WERI-Rb-1 (cell line): ENCODE measurements around the gene DBF4B.

ENCODE experiments used
- DNase-seq: peaks from one replicate; pipeline ENCODE4 v3.0.0-alpha.2; 2020
- H3K27ac ChIP-seq: fragments of 250-450 bp; sonication (Bioruptor Pico); 2 replicates; pipeline ENCODE4 v1.5.1; 2020; ENCODE audit warnings: mild to moderate bottlenecking, moderate library complexity
- H3K27me3 ChIP-seq: fragments of 250-450 bp; sonication (Bioruptor Pico); 2 replicates; pipeline ENCODE4 v1.5.1; 2021; ENCODE audit warnings: mild to moderate bottlenecking, low read depth, moderate library complexity; ENCODE audit not compliant: insufficient read depth, severe bottlenecking
- H3K36me3 ChIP-seq: fragments of 250-450 bp; sonication (Bioruptor Pico); 2 replicates; pipeline ENCODE4 v1.5.1; 2020; ENCODE audit warnings: mild to moderate bottlenecking, moderate library complexity
- H3K4me3 ChIP-seq: 2 replicates; pipeline ENCODE4 v1.5.1; 2011; ENCODE audit warnings: low read depth, mild to moderate bottlenecking, control low read depth, low read length
- H3K9me3 ChIP-seq: fragments of 250-450 bp; sonication (Bioruptor Pico); 2 replicates; pipeline ENCODE4 v1.5.1; 2021; ENCODE audit warnings: mild to moderate bottlenecking, moderate library complexity; ENCODE audit not compliant: severe bottlenecking
- TF ChIP-seq, protein P1 (sequence below): IDR thresholded peaks from 2 replicates; pipeline ENCODE4 v1.5.1; 2011; ENCODE audit warnings: low read depth, mild to moderate bottlenecking, control low read depth, inconsistent platforms, low read length

DBF4B gene, protein sequence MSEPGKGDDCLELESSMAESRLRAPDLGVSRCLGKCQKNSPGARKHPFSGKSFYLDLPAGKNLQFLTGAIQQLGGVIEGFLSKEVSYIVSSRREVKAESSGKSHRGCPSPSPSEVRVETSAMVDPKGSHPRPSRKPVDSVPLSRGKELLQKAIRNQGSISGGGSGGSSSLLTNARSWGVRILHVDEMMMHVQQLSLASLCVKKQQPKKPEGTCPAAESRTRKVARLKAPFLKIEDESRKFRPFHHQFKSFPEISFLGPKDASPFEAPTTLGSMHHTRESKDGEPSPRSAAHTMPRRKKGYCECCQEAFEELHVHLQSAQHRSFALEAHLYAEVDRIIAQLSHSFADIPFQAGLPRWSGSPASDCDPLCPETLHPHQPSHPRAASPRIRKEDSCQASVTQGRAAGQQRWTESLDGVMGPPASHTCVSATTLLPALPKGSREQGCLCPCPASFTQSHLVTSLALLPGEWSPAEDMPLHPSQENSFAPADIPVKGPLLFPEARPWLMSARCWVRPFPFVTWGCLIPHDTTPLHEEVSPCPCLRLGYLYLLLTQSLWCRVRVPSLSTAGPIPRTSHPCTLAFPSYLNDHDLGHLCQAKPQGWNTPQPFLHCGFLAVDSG

DNA sequence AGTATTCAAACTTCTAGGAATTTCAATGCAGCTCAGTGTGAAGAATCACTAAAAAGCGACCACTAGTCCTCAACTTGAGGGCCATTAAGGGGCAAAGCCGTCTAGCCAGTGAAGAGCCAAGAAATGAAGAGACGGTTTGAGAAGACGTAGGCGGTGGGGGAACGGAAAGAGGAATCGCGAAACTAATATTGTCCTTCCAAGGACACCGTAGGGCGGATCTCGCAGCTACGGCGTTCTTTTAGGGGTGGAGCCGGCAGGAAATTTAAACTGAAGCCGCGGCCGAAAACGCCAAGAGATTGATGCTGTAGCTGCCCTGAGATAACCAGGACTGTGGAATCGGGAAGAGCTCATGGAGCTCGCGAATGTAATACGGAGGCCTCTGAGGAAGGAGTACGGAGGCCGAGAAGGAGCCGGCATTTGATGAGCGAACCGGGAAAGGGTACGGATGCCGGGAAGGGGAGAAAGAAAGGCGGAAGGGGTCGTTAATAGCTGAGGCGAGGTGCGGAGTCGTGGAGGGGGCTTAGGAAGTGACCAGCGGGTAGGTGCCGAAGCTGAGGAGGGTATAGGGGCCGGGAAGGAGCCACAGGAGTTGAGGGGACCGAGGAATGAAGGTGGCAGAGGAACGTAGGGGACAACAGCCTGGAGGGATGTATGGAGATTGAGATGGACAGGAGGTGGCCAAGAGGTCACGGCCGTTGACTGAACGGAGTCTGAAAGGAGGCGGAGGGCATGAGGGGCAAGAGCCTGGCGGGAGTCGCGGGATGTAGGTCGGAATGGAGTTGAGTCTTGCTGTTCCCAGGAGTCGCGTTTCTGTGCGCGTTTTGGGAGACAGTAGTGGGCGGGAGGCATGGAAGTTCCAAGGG lies at the start of gene DBF4B:
Gene DBF4B, plus strand, starts transcription at position 265 of the 863 bp plus-strand sequence. Its CDS starts 156 bp downstream, at position 421.
- H3K27ac ChIP-seq: peak within 1 kb of the TSS; percentile 90
- H3K9me3 ChIP-seq: no peaks in the 10 kb centered on the region
- TF ChIP-seq, protein P1, sequence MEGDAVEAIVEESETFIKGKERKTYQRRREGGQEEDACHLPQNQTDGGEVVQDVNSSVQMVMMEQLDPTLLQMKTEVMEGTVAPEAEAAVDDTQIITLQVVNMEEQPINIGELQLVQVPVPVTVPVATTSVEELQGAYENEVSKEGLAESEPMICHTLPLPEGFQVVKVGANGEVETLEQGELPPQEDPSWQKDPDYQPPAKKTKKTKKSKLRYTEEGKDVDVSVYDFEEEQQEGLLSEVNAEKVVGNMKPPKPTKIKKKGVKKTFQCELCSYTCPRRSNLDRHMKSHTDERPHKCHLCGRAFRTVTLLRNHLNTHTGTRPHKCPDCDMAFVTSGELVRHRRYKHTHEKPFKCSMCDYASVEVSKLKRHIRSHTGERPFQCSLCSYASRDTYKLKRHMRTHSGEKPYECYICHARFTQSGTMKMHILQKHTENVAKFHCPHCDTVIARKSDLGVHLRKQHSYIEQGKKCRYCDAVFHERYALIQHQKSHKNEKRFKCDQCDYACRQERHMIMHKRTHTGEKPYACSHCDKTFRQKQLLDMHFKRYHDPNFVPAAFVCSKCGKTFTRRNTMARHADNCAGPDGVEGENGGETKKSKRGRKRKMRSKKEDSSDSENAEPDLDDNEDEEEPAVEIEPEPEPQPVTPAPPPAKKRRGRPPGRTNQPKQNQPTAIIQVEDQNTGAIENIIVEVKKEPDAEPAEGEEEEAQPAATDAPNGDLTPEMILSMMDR: no peak
- H3K4me3 ChIP-seq: peak within 1 kb of the TSS; percentile 82
- peaks cover 10% of the 10 kb centered on the region for H3K36me3 ChIP-seq
- peak; percentile 91 for DNase-seq
- no peaks in the 10 kb centered on the region for H3K27me3 ChIP-seq

- no peaks in the 10 kb centered on the region for H3K36me3 ChIP-seq
- no peaks in the 10 kb centered on the region for H3K27me3 ChIP-seq
- TF ChIP-seq, protein P1: no peak
- H3K4me3 ChIP-seq: no peak overlapping the region
- no peak overlapping the region for H3K27ac ChIP-seq
- H3K9me3 ChIP-seq: no peaks in the 10 kb centered on the region
- DNase-seq: no peak
Measured at GRCh38 chr17:44661835-44662234, 46.6 kb upstream of the DBF4B start.

DNA sequence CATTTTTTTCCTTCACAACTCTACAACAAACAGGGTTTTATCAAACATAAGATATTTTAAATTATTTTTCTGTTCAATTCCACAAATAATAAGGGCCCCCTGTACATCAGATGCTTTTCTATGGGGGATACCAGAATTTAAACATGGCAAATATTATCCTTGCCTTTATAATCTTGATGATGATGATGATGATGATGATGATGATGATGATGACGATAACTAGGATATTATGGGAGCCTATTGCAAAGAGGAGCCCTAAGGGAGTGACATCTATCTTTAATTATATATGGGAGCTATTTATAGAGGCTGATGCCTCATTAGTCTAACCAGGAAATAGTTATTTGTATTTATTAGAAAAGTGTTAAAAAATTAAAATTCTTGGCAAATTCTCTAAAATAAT lies 45.4 kb upstream of the DBF4B start:
- no peak for DNase-seq
- no peaks in the 10 kb centered on the region for H3K36me3 ChIP-seq
- TF ChIP-seq, protein P1: no peak

GRCh38 chr17:44664867-44665266 lies 43.6 kb upstream of the DBF4B start:
- H3K27ac ChIP-seq: no peak overlapping the region
- no peak for DNase-seq
- no peaks in the 10 kb centered on the region for H3K9me3 ChIP-seq
- no peaks in the 10 kb centered on the region for H3K27me3 ChIP-seq
- H3K4me3 ChIP-seq: no peak overlapping the region
- TF ChIP-seq, protein P1: no peak
- H3K36me3 ChIP-seq: no peaks in the 10 kb centered on the region

More for the DNA sequence above, 45.4 kb upstream of the DBF4B start:
- no peaks in the 10 kb centered on the region for H3K27me3 ChIP-seq
- H3K27ac ChIP-seq: no peak overlapping the region
- no peaks in the 10 kb centered on the region for H3K9me3 ChIP-seq
- H3K4me3 ChIP-seq: no peak overlapping the region

DNA sequence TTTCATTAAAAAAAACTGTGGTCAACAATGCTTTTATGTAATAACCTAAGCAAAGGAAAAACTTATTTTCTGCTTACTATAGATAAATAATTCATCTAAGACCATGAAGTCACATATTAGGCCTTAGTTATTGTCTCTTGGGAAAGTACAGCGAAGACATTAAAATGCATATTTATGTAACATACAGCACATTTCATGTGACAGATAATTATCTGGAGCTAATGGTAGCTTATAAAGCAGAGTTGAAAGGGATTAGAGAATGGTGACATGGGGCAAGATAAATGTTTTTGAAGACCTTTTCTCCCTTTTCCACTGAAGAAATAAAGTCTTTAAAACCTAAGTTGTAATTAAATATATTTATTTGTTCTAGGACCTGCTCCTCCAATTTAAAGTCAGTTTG lies 42.5 kb upstream of the DBF4B start:
- Histone ChIP-seq H3K27me3 (no peaks in the 10 kb centered on the region), H3K4me3 (no peak overlapping the region), H3K36me3 (no peaks in the 10 kb centered on the region), H3K27ac (no peak overlapping the region), H3K9me3 (no peaks in the 10 kb centered on the region)
- DNase-seq: no peak
- TF ChIP-seq, protein P1: no peak
